Endothelial cell of umbilical vein (primary cell): Measurements from ENCODE around the gene PTS. TPM values are rescaled to one million over a fixed set of nuclear protein-coding genes. Genes with fewer than 3 reads are reported as not detected.

Experiments used
- BruUV-seq: library from RNA; stranded (reverse); fragments of 400-500 nt; replicated peaks from 2 replicates; lab custom pipeline; 2021; lab: Mats Ljungman, UMichigan
- CTCF ChIA-PET: fragments of 300-600, 350-600 bp; sonication (Branson Sonifier 250); formaldehyde crosslinking; loops from one replicate; lab custom pipeline; 2021; ENCODE audit warnings: antibody characterized with exemption, inconsistent platforms; lab: Charles Lee
- POLR2A ChIA-PET: fragments of 300-600, 350-600 bp; sonication (Branson Sonifier 250); formaldehyde crosslinking; loops from one replicate; lab custom pipeline; 2021; ENCODE audit warnings: antibody characterized with exemption, inconsistent platforms; lab: Charles Lee
- DNase-seq: peaks from one replicate; pipeline ENCODE4 v3.0.0-alpha.2; 2011; ENCODE audit warnings: low read depth, low spot score
- FAIRE-seq: peaks from 2 replicates; lab custom pipeline; 2011; peaks lifted over from hg19 to GRCh38; lab: Jason Lieb, UNC
- H2AFZ ChIP-seq: 2 replicates; pipeline ENCODE4 v1.6.0; 2012; ENCODE audit warnings: low read depth, low read length, control low read depth, inconsistent platforms
- H3K27ac ChIP-seq: 2 replicates; pipeline ENCODE4 v1.5.1; 2011; ENCODE audit warnings: low read depth, mild to moderate bottlenecking, control low read depth, low read length, moderate library complexity; ENCODE audit not compliant: insufficient read depth
- H3K27me3 ChIP-seq, 2 experiments: 2 replicates each; pipeline versions ENCODE4 v1.6.0 to v1.6.1; 2011; ENCODE audit warnings: low read length in 2 of 2, mixed read lengths in 1 of 2; ENCODE audit not compliant: control insufficient read depth in 2 of 2, insufficient read depth in 2 of 2
- H3K36me3 ChIP-seq, 2 experiments: 2 replicates in 1 of 2; 3 replicates in 1 of 2; pipeline ENCODE4 v1.5.1; 2011; ENCODE audit warnings: low read length in 2 of 2, mild to moderate bottlenecking in 1 of 2, moderate library complexity in 1 of 2; ENCODE audit not compliant: control insufficient read depth in 2 of 2, insufficient read depth in 2 of 2; ENCODE audit errors: extremely low read depth in 1 of 2
- H3K4me1 ChIP-seq: 3 replicates; pipeline ENCODE4 v1.5.1; 2011; ENCODE audit warnings: mild to moderate bottlenecking, low read length; ENCODE audit not compliant: control insufficient read depth, insufficient read depth; ENCODE audit errors: extremely low read depth
- H3K4me2 ChIP-seq: 2 replicates; pipeline ENCODE4 v1.6.1; 2011; ENCODE audit warnings: low read length, control low read depth, mixed read lengths; ENCODE audit not compliant: insufficient read depth
- H3K4me3 ChIP-seq, 3 experiments: fragments of 200-600 bp in 1 of 3; sonication (generic), shearing (Covaris generic) in 1 of 3; replicated peaks in 1 of 3; 2 replicates each; pipeline ENCODE4 v1.5.1; 2011 to 2016; ENCODE audit warnings: control low read depth in 3 of 3, low read length in 3 of 3, mild to moderate bottlenecking in 2 of 3, inconsistent platforms in 1 of 3, low read depth in 1 of 3, moderate library complexity in 1 of 3; ENCODE audit not compliant: insufficient read depth in 1 of 3
- H3K79me2 ChIP-seq: 2 replicates; pipeline ENCODE4 v1.6.0; 2012; ENCODE audit warnings: low read length, inconsistent platforms; ENCODE audit not compliant: control insufficient read depth, insufficient read depth
- H3K9ac ChIP-seq: replicated peaks from 2 replicates; pipeline ENCODE3; 2011; ENCODE audit warnings: low read length, control low read depth; ENCODE audit not compliant: insufficient read depth; ENCODE audit errors: extremely low read depth
- H3K9me1 ChIP-seq: replicated peaks from 3 replicates; pipeline ENCODE4 v1.6.0; 2011; ENCODE audit warnings: mild to moderate bottlenecking, low read length; ENCODE audit not compliant: control insufficient read depth, insufficient read depth; ENCODE audit errors: extremely low read depth
- H3K9me3 ChIP-seq: replicated peaks from 2 replicates; pipeline ENCODE4 v1.5.1; 2012; ENCODE audit warnings: low read length, inconsistent platforms; ENCODE audit not compliant: control insufficient read depth, insufficient read depth
- H4K20me1 ChIP-seq: replicated peaks from 2 replicates; pipeline ENCODE3; 2011; ENCODE audit warnings: mild to moderate bottlenecking, low read length; ENCODE audit not compliant: control insufficient read depth, insufficient read depth; ENCODE audit errors: extremely low read depth
- CTCF ChIP-seq, 2 donors: IDR thresholded peaks; 1 replicate in 1 of 2; 2 replicates in 1 of 2; pipeline ENCODE4 v1.5.1; 2011; ENCODE audit warnings: low read length in 2 of 2, mild to moderate bottlenecking in 2 of 2, moderate library complexity in 2 of 2, control low read depth in 1 of 2, inconsistent platforms in 1 of 2, low read depth in 1 of 2; ENCODE audit not compliant: insufficient read depth in 1 of 2; ENCODE audit errors: extremely low read depth in 1 of 2
- EZH2 ChIP-seq: IDR thresholded peaks from 2 replicates; pipeline ENCODE4 v1.6.1; 2012; ENCODE audit warnings: borderline replicate concordance, low read depth, mild to moderate bottlenecking, moderate library complexity, low read length, inconsistent platforms; ENCODE audit not compliant: severe bottlenecking
- FOS ChIP-seq: IDR thresholded peaks from 2 replicates; pipeline ENCODE4 v1.6.1; 2011; ENCODE audit warnings: mild to moderate bottlenecking, low read length, moderate library complexity, borderline replicate concordance; ENCODE audit not compliant: insufficient read depth
- GATA2 ChIP-seq: IDR thresholded peaks from 2 replicates; pipeline ENCODE4 v1.7.0; 2011; ENCODE audit warnings: low read depth, mild to moderate bottlenecking, moderate library complexity, mixed read lengths, low read length; ENCODE audit not compliant: insufficient read length, insufficient read depth
- JUN ChIP-seq: IDR thresholded peaks from 2 replicates; pipeline ENCODE4 v1.6.1; 2011; ENCODE audit warnings: borderline replicate concordance, low read depth; ENCODE audit not compliant: insufficient read length, insufficient read depth
- MAX ChIP-seq: IDR thresholded peaks from 2 replicates; pipeline ENCODE4 v1.6.1; 2011; ENCODE audit not compliant: insufficient read depth, insufficient read length
- MYC ChIP-seq: IDR thresholded peaks from one replicate; pipeline ENCODE4 v1.6.1; 2011; ENCODE audit warnings: mild to moderate bottlenecking, low read depth, low read length
- POLR2A ChIP-seq: IDR thresholded peaks from 2 replicates; pipeline ENCODE4 v1.6.1; 2012; ENCODE audit warnings: low read depth, mild to moderate bottlenecking, control low read depth, low read length
- POLR2AphosphoS5 ChIP-seq: IDR thresholded peaks from 2 replicates; pipeline ENCODE4 v1.6.1; 2012; ENCODE audit warnings: low read depth, mild to moderate bottlenecking, control low read depth, low read length, moderate library complexity; ENCODE audit not compliant: insufficient read depth
- dilution Hi-C: fragments of 300-500 bp; cut with MboI; formaldehyde crosslinking; loops from one replicate; pipeline ENCODE4 v1.15.0; 2019; ENCODE audit warnings: low sequenced_read_pairs; ENCODE audit not compliant: extremely low pct_ligation_motif_present
- intact Hi-C: fragments of 100-400 bp; cut with micrococcal nuclease; formaldehyde crosslinking; loops from one replicate; pipeline ENCODE4 v1.10.0; 2022
- polyA plus RNA-seq, 4 experiments: library from polyadenylated mRNA; depleted of rRNA in 3 of 4; stranded (reverse) in 3 of 4; unstranded in 1 of 4; fragments of >200 nt; gene quantifications; 2 replicates each; pipeline versions ENCODE4 v1.2.1 to v1.2.3, GENCODE V29; 2011 to 2012; ENCODE audit warnings: missing spikeins in 1 of 4
- total RNA-seq: library from RNA; stranded (reverse); gene quantifications from 2 replicates; pipeline ENCODE4 v1.2.3, GENCODE V29; 2021

Gene PTS
- total and polyA plus RNA-seq, 2 donors (not counting 3 experiments of a cell fraction or from before 2014, with no cell fraction given): 29.1 to 45.7 TPM

DNA sequence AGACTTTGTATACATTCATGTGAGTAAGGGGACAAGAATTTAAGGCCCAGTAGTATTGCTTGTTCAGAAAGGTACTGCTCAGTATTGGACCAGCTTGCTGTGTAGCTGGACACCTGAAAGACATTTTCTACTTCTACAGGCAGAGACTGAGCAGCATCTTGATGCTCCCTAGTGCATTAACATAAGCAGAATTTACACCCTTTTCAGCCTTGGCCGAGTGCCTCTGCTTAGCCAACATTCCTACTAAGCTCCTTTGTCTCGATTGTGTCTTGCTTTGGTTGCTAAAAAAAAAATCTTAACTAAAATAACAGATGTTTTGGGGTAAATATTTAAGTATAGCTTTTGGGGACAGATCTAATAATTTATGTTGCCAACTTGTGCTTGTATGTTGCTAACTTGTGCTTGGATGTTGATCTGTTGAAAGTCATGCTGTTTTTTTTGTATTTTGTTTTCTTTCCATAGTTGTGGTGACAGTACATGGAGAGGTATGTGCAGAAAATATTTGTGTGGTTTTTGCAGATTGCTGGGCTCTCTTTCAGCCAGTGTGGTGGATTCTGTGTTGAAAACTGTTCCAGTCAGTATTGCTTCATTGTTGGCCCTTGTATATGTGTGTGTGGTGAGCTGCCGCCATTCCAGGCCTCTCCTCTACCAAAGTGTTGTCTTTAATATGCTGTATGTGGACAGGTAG lies 3.7 kb downstream of the PTS start:
- dilution Hi-C loops: no loop called here
- Histone ChIP-seq H2AFZ (no peak overlapping the region), H3K27me3 (no peaks in the 10 kb centered on the region), H3K4me2 (no peak overlapping the region), H3K9me3 (no peaks in the 10 kb centered on the region), H3K27ac (no peak overlapping the region), H3K9ac (no peak overlapping the region), H3K4me1 (peaks cover 10% of the 10 kb centered on the region), H3K9me1 (no peaks in the 10 kb centered on the region), H3K36me3 (peaks cover 7 to 19% of the 10 kb centered on the region in 2 experiments), H4K20me1 (no peaks in the 10 kb centered on the region), H3K4me3 (no peak overlapping the region), H3K79me2 (peaks cover 22% of the 10 kb centered on the region)
- ChIA-PET CTCF (interaction anchor here (1.1 to 1.8 kb wide), 3 partner anchors 9 to 50 kb away, joined by 3 to 13 read pairs (median 4); no protein-coding TSS in a partner anchor), POLR2A (no interaction called here)
- TF ChIP-seq GATA2: no peak
- TF ChIP-seq FOS: no peak
- no peak for TF ChIP-seq MYC
- no peak for DNase-seq
- BruUV-seq: no TSS peak
- intact Hi-C loops: no loop called here
- FAIRE-seq: no peak

DNA sequence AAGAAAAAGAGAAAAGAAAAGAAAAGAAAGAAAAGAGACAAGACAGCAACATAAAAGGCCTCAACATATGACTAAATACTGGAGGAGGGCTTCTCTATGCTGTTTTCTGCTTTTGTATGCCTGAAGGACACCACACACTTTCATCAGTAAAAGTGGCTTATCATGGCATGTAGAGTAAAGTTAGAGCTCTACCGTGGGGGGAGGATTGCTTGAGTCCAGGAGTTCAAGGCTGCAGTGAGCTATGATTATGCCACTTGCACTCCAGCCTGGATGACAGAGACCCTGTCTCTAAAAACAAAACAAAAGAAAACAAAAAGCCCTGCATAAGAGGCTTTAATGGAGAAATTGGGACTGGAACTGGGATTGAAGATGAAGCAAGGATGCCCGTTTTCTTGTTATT lies 5.7 kb downstream of the PTS start:
- no peak for FAIRE-seq
- ChIA-PET CTCF (interaction anchor here (1.2 to 2.4 kb wide), 4 partner anchors 11 to 48 kb away, joined by 3 to 10 read pairs (median 5); no protein-coding TSS in a partner anchor), POLR2A (no interaction called here)

More for the DNA sequence above, 5.7 kb downstream of the PTS start:
- no peak for DNase-seq
- Histone ChIP-seq H3K79me2 (peaks cover 20% of the 10 kb centered on the region), H3K4me2 (no peak overlapping the region), H3K36me3 (peaks cover 12 to 21% of the 10 kb centered on the region in 2 experiments), H2AFZ (no peak overlapping the region), H3K9me3 (no peaks in the 10 kb centered on the region), H3K4me3 (no peak overlapping the region), H3K4me1 (peaks cover 7% of the 10 kb centered on the region), H3K27ac (no peak overlapping the region), H4K20me1 (no peaks in the 10 kb centered on the region), H3K27me3 (no peaks in the 10 kb centered on the region), H3K9me1 (no peaks in the 10 kb centered on the region), H3K9ac (no peak overlapping the region)
- no peak for TF ChIP-seq EZH2
- TF ChIP-seq POLR2AphosphoS5: no peak
- no peak for TF ChIP-seq GATA2
- no peak for TF ChIP-seq POLR2A
- no peak for TF ChIP-seq JUN
- no peak for TF ChIP-seq FOS
- TF ChIP-seq CTCF (IDR thresholded peaks at IDR 0.05; ENCODE audit: extremely low read depth in 1 of 2, insufficient read depth in 1 of 2, low read depth in 1 of 2, low read length in 2 of 2): no peak
- TF ChIP-seq MYC: no peak
- TF ChIP-seq MAX: no peak
- dilution Hi-C loops: no loop called here
- no TSS peak for BruUV-seq
- intact Hi-C loops: no loop called here
